Adrenal gland (tissue), 5 donors: ENCODE data around the gene PLSCR3.

Experiments
- CTCF ChIP-seq, 6 experiments: fragments of 450-650 bp in 4 of 6; fragments of 200-600 bp in 2 of 6; sonication (generic) in 1 of 6; IDR thresholded peaks; 1 replicate in 5 of 6; 2 replicates in 1 of 6; pipeline versions ENCODE4 v1.5.1 to v1.8.0; 2016 to 2021; ENCODE audit warnings: antibody characterized with exemption in 6 of 6, mild to moderate bottlenecking in 2 of 6, moderate library complexity in 1 of 6
- POLR2A ChIP-seq, 2 donors: fragments of 450-650 bp; IDR thresholded peaks; one replicate each; pipeline ENCODE4 v1.6.1; 2017; ENCODE audit warnings: antibody characterized with exemption in 2 of 2, mild to moderate bottlenecking in 2 of 2, moderate library complexity in 1 of 2
- donor health status: DM: no; HTN: no; CAD: no.

GRCh38 chr17:7341842-7342241 lies 52.5 kb downstream of the PLSCR3 start:
- TF ChIP-seq POLR2A (IDR thresholded peaks at IDR 0.05) = no peak
- no peak for TF ChIP-seq CTCF (IDR thresholded peaks at IDR 0.05)
